GM21423 (cell line): ENCODE data around the gene CA14.
"Not testable (repeated sequence)": the region's sequence is repeated elsewhere in the genome, so short reads cannot be mapped to it uniquely, and the experiment has no call there.

Source experiments
- ATAC-seq: cut with Tn5 transposase; IDR thresholded peaks from one replicate; pipeline ENCODE4 v1.9.1; 2021; ENCODE audit warnings: mild to moderate bottlenecking, moderate library complexity; ENCODE audit not compliant: unreplicated experiment

CA14 gene

GRCh38 chr1:150280138-150280707, 22.6 kb downstream of the CA14 start:
- no peak for ATAC-seq

- no peak for ATAC-seq
Measured at GRCh38 chr1:150281221-150281757, 23.7 kb downstream of the CA14 start.

- peak; percentile 57 for ATAC-seq
Measured at GRCh38 chr1:150281758-150282557, 24.4 kb downstream of the CA14 start, which contains the start of gene CIART. Gene CIART, plus strand, starts transcription at chr1:150282554. Its CDS starts 714 bp downstream, at chr1:150283268.

- no peak for ATAC-seq
Measured at GRCh38 chr1:150282558-150282958, 25.0 kb downstream of the CA14 start.

- ATAC-seq, result no peak
Measured at GRCh38 chr1:150283260-150283659, 25.7 kb downstream of the CA14 start.

- no peak for ATAC-seq
Measured at GRCh38 chr1:150288382-150288781, 30.8 kb downstream of the CA14 start.

GRCh38 chr1:150288822-150289221, 31.2 kb downstream of the CA14 start:
- ATAC-seq, result no peak

GRCh38 chr1:150293433-150294253, 36.1 kb downstream of the CA14 start, which contains the start of gene MRPS21:
Gene MRPS21, plus strand, starts transcription at chr1:150293861. Its CDS starts 506 bp downstream, at chr1:150294367.
- ATAC-seq, result peak; percentile 97

GRCh38 chr1:150295476-150295875, 37.9 kb downstream of the CA14 start:
- no peak for ATAC-seq

- no peak for ATAC-seq
Measured at GRCh38 chr1:150299716-150300115, 42.1 kb downstream of the CA14 start.

GRCh38 chr1:150302338-150302737, 44.8 kb downstream of the CA14 start:
- ATAC-seq, result no peak

- ATAC-seq, result no peak
Measured at GRCh38 chr1:150302902-150303301, 45.3 kb downstream of the CA14 start.

- ATAC-seq, result not testable (repeated sequence)
Measured at GRCh38 chr1:150308585-150308984, 51.0 kb downstream of the CA14 start.

GRCh38 chr1:150309758-150310508, 52.4 kb downstream of the CA14 start:
- no peak for ATAC-seq

- no peak for ATAC-seq
Measured at GRCh38 chr1:150311762-150312161, 54.2 kb downstream of the CA14 start.
